NCI-H1694 (cell line): ENCODE results near the gene OR56B1.

ENCODE experiments used
- DNase-seq: peaks from one replicate; lab custom pipeline; 2025; lab: John Stamatoyannopoulos, UW

OR56B1 gene

GRCh38 chr11:5737091-5737490 lies 843 bp downstream of the OR56B1 start:
- DNase-seq: no peak

- DNase-seq: no peak
These were observed 1.6 kb downstream of the OR56B1 start for GRCh38 chr11:5737670-5738392.

GRCh38 chr11:5738431-5738830 lies 2.2 kb downstream of the OR56B1 start:
- no peak for DNase-seq

GRCh38 chr11:5746614-5747013 lies 10.4 kb downstream of the OR56B1 start:
- DNase-seq: no peak

DNA sequence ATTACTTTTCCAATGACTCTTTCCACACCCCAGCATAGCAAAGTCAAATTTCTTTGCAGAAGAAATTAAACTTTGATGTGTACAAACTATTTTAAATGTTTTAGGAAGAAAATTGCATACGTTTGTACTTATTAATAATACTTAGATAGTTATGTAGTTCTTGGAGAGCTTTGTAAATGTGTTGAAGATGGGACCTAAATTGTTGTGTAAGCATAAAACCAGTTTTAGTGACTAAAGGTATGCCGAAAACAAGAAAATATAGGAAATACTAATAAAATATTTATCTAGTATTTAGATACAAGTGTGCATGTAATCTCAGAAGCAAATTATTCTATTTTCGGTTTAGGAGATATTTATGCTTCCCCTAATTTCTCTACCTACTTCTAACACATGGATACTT lies 13.6 kb downstream of the OR56B1 start:
- DNase-seq: no peak

GRCh38 chr11:5753943-5754342 lies 17.7 kb downstream of the OR56B1 start, which contains the start of gene OR52N4:
Gene OR52N4, plus strand, starts transcription at chr11:5754243. Its CDS starts 498 bp downstream, at chr11:5754741.
- DNase-seq: no peak

GRCh38 chr11:5767056-5767455 lies 30.8 kb downstream of the OR56B1 start:
- no peak for DNase-seq

DNA sequence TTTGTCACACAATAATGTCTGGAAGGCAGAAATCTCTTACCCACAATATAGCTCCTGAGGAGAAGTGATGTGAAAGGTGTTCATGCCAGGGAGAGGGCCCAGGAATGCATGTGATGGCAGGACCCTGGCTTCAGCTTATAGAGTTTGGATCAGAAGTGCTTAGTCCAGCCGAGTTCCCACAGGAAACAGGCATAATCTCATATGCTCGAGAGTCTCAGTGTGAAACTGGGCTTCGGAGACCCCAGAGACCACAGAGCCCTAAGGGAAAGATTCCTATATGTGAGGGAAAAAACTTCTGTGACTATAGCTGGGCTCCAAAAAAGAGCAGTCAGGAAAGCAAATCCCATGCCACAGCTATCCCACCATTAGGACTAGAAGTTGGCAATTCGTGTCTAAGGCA lies 47.0 kb downstream of the OR56B1 start, which contains the start of gene OR52N5:
TSS of gene OR52N5 (minus strand) at position 101 of the 400 bp plus-strand sequence. CDS start 4,721 bp downstream, outside the sequence.
- DNase-seq: no peak
